Stimulated activated CD8-positive, alpha-beta memory T cell treated with anti-CD3 and anti-CD28 coated beads, Interleukin-4, amount 100 ng/mL, for 1 hour (primary cell): ENCODE measurements around the gene RILP.
A peak's percentile ranks its signal among the peaks of the same experiment; 100 is the strongest.
"Not testable (repeated sequence)": the region's sequence is repeated elsewhere in the genome, so short reads cannot be mapped to it uniquely, and the experiment has no call there.

Source experiments
- DNase-seq, 2 donors: peaks; one replicate each; pipeline ENCODE4 v3.0.0-alpha.2; 2020; ENCODE audit warnings: low read depth in 2 of 2, low spot score in 1 of 2

The RILP gene

DNA sequence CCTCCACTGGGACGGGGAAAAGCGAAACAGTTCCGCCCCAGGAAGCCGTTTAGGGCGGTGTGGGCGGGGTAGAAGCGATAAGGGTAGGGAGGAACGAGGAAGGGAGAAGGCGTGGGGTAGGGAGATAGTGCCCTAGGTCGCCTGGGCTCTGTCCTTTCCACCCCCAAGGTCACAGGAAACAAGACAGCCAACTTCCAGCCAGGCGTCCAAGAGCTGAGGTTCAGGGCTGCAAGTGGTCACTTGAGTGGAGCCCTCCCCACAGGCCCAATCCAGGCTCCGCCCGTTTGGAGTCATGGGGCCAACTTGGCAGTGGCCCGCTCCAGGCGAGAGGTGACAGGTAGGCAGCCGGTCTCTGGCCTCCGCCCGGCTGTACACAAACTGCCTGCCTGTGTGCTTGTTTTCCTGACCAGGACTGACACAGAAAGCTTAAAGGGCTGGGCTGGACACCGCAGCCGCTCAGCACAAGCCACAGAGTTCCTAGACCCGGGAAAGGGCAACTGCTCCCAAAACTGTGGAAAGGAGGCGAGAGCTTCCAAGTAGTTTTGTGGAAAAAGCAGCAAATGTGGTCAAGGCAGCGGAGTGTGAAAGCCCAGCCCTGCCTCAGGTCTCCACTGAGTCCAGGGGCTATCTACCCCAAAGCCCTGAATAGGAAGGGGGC, at the start of gene RILP:
Gene RILP, minus strand, starts transcription at position 23 of the 658 bp plus-strand sequence. CDS start 62 bp downstream, outside the sequence.
- DNase-seq = no peak

- no peak for DNase-seq
Measured at GRCh38 chr17:1697681-1698080, 48.0 kb upstream of the RILP start.

DNA sequence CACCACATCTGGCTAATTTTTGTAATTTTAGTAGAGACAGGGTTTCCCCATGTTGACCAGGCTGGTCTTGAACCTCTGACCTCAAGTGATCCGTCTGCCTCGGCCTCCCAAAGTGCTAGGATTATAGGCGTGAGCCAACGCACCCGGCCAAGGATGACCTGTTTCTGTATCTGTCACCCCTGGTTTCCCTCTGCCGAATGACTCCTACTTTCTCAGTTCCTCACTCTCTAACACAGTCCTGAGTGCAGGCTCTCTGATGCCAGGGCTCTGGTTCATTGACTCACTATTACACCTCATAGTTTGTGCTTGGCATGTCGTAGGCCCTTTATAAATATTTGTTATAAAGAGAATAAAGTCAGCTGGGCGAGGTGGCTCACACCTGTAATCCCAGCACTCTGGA, 45.7 kb upstream of the RILP start:
- DNase-seq = no peak

- no peak for DNase-seq
Measured at GRCh38 chr17:1693339-1693738, 43.7 kb upstream of the RILP start.

- DNase-seq = no peak
Measured at GRCh38 chr17:1690544-1691221, 41.0 kb upstream of the RILP start.

DNA sequence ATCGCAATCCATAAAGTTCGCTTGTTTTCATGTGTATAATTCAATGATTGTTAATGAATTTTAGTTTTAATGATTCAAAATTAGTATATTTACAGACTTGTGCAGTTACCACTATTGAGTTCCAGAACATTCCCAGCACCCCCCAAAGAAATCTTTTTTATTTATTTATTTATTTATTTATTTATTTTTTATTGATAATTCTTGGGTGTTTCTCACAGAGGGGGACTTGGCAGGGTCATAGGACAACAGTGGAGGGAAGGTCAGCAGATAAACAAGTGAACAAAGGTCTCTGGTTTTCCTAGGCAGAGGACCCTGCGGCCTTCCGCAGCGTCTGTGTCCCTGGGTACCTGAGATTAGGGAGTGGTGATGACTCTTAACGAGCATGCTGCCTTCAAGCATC, 38.7 kb upstream of the RILP start:
- not testable (repeated sequence) for DNase-seq

GRCh38 chr17:1686086-1686485, 36.4 kb upstream of the RILP start:
- no peak for DNase-seq

GRCh38 chr17:1684378-1685189, 34.9 kb upstream of the RILP start, which contains the start of gene PRPF8:
TSS of gene PRPF8 (minus strand) at chr17:1684867. CDS start at chr17:1684571, 296 bp downstream.
- DNase-seq = peak; percentile 94 to 95

- DNase-seq = no peak
Measured at GRCh38 chr17:1683459-1683858, 33.8 kb upstream of the RILP start.

- DNase-seq = no peak
Measured at GRCh38 chr17:1676401-1676800, 26.7 kb upstream of the RILP start.

GRCh38 chr17:1673041-1673785, 23.5 kb upstream of the RILP start:
- no peak for DNase-seq

DNA sequence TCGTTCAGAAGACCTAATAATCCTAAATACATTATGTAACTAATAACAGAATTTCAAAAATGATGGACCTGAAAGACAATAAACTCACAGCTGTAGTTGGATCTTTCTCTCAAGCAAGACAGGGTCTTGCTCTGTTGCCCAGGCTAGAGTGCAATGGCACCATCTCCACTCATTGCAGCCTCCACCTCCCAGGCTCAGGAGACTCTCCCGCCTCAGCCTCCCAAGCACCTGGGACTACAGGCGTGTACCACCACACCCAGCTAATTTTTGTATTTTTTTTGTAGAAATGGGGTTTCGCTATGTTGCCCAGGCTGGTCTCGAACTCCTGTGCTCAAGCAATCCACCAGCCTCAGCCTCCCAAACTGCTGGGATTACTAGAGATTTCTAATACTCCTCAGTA, 14.3 kb upstream of the RILP start:
- DNase-seq = not testable (repeated sequence)

DNA sequence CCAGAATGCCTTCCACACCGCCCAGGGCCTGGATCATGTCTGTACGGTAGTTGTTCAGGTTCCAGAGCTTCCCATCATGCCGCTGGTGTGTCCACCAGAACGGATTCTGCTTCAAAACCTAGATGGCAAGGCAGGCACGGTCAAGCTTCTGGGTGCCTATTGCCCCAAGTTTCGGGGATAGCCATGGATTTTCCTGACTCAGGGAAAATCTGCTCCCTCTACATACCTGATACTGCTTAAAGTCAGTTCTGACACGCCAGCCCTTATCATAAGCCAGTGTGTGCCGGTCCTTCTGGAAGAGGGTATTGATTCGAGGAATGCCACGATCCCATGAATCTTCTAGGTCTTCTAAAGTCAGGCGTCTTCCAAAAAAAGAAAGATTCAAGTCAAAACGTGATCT, 11.4 kb upstream of the RILP start:
- no peak for DNase-seq

DNA sequence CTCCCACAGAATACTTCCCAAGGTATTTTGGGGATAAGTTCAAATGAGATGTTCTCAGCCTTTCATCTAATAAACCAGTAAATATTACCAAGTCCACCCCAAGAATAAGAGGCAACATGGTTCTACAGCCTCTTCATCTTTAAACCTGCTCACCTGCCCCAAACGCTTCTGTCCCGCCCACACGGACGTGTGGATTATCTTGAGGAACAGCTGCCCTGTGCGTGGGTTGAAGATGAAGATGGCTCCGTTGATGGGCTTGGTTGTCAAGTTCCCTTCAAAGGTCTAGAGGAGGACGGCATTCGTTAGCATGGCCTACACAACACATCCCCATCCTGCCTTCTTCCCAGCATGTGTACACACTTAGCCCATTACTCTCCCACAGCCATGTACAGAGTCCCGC, 8.4 kb upstream of the RILP start:
- DNase-seq = no peak

GRCh38 chr17:1653735-1654134, 4.1 kb upstream of the RILP start:
- no peak for DNase-seq

DNA sequence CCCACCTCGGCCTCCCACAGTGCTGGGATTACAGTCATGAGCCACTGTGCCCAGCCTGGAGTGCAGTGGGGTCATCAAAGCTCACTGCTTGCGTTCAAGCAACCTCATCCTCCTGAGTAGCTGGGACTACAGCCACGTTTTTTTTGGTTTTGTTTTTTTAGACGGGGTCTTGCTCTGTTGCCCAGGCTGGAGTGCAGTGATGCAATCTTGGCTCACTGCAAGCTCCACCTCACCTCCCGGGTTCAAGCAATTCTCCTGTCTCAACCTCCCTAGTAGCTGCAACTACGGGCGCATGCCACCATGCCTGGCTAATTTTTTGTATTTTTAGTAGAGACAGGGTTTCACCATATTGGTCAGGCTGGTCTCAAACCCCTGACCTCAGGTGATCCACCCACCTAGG, 3.1 kb upstream of the RILP start:
- DNase-seq = not testable (repeated sequence)

- no peak for DNase-seq
Measured at GRCh38 chr17:1651559-1651844, 1.8 kb upstream of the RILP start.

- no peak for DNase-seq
Measured at GRCh38 chr17:1650731-1651558, 1.3 kb upstream of the RILP start.

GRCh38 chr17:1648963-1649843, 463 bp downstream of the RILP start:
- peak; percentile 83 to 89 for DNase-seq
